G401.6 (cell line): Measurements from ENCODE around the gene ZFR.
"Not testable (repeated sequence)": the region's sequence is repeated elsewhere in the genome, so short reads cannot be mapped to it uniquely, and the experiment has no call there.

Experiments
- FAIRE-seq: peaks from 2 replicates; lab custom pipeline; 2012; peaks lifted over from hg19 to GRCh38; lab: Jason Lieb, UNC

Gene ZFR

GRCh38 chr5:32358611-32359010 is 85.9 kb downstream of the ZFR start:
- no peak for FAIRE-seq

DNA sequence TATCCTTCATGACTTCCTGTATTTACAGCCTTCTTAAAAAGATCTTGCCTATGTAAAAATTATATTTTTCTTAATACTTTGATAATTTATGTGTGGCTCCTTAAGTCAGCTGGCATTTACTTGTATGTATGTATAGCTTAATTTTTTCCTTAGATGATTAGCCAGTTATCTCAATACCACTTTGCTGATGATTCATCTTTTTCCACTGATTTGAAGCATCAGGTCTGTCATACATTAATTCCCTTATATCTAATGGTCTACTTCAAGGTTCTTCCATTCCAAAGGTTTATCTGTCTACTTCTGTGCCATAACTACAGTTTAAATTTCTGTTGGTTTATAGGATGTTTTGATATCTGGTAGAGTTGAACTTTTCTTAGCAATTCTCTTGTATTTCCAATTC is 86.9 kb downstream of the ZFR start:
- no peak for FAIRE-seq

- no peak for FAIRE-seq
Observed at GRCh38 chr5:32355686-32356085, 88.9 kb downstream of the ZFR start.

- no peak for FAIRE-seq
Observed at GRCh38 chr5:32353420-32353819, 91.1 kb downstream of the ZFR start.

- no peak for FAIRE-seq
Observed at GRCh38 chr5:32352685-32353084, 91.9 kb downstream of the ZFR start.

DNA sequence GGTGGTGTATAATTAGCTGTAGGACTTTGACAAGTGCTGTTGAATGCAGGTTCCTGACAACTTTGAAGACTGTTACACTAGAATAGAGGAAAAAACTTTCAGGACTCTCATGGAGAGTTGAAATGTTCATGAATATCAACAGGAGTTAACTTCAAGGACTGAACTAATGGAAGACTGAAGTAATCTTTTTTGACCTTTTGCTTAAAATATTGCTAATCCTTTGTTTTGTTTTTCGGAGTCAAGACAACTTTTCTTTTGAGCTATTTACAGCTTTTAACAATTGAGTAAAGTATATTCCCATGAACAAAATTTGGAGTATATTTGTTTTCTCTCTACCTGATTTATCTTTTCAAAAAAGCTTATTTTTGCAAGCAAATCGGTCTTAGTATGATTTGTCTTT is 97.7 kb downstream of the ZFR start:
- peak; percentile 11 for FAIRE-seq

DNA sequence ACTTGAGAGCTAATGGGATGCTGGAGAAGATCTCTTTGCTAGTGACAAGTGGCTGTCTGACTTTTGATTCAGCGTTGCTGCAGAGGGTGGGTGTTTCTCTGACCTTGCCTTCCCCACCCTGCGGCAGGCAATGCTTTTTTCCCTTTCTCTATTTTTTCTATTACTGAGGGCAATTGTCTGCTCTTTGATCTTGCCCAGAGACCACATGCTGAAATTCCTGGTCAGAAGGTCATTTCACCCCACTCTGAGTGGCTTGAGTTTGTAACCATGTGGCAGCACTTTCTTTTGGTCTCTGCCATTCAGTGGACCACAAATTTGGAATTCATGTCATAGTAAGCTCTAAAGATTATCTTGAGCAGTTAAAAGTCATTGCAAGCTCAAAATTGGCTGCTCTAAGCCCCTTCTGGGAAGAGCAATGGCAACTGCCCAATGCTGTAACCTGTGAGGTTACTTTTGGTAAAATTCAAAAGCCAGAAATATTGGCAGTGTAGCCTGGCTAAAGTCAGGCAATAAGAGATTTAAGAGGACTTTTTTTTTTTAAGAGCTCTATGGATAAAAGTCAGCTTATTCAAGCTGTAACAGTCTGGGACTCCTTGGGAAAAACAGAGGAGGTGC is 101.4 kb downstream of the ZFR start:
- no peak for FAIRE-seq

DNA sequence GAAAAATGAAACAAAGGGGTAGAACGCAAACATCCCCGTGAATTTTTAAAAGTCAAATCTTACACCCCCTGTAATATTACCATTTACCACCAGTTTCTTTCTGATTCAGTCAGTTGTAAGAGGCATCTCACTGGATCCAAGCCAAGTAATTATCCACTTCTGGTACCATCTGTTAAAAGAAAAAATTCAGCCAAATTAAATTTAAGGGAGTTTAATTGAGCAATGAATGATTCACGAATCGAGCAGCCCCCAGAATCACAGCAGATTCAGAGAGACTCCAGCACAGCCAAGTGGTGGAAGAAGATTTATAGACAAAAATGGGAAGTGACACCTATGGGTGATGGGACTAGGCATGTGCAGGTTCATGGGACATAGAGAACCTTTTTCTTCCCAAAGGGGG is 101.9 kb downstream of the ZFR start:
- no peak for FAIRE-seq

DNA sequence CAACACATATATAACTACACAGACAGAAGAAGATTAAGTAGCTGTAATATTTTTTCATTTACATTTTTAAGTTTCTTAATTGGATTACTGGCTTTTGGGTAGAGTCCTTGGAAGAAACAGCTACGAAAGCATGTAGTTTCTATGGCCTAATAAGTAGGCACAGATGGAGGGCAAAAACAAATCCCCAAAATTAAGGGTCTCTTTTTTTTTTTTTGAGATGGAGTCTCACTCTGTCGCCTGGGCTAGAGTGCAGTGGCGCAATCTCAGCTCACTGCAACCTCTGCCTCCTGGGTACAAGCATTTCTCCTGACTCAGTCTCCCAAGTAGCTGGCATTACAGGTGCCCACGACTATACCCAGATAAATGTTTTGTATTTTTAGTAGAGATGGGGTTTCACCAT is 104.7 kb downstream of the ZFR start:
- no peak for FAIRE-seq

DNA sequence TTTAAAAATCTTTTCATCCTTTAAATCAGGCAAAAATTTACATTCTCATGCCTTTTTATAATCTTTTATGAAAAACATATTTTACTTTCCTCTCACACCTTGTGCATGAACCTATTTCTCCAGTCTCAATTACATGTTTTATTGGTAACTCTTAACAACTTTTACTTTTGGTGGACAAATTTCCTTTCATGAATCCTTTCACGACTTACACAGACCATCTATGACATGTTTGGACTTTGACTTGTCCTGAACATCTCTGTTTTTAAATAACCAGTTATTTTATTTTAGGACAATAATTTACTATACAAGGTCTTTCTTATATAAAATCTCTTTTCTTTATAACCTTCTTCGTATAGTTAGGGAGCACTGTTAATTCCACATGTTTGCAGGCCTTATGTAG is 105.3 kb downstream of the ZFR start:
- peak; percentile 82 for FAIRE-seq

GRCh38 chr5:32332966-32333365 is 111.6 kb downstream of the ZFR start:
- no peak for FAIRE-seq

GRCh38 chr5:32332361-32332760 is 112.2 kb downstream of the ZFR start:
- no peak for FAIRE-seq

- no peak for FAIRE-seq
Observed at GRCh38 chr5:32331935-32332274, 112.6 kb downstream of the ZFR start.

GRCh38 chr5:32331217-32331934 is 113.2 kb downstream of the ZFR start:
- no peak for FAIRE-seq

GRCh38 chr5:32330126-32330971 is 114.2 kb downstream of the ZFR start:
- FAIRE-seq, result no peak

GRCh38 chr5:32329395-32329834 is 115.1 kb downstream of the ZFR start:
- no peak for FAIRE-seq

GRCh38 chr5:32326216-32326772 is 118.2 kb downstream of the ZFR start:
- no peak for FAIRE-seq

GRCh38 chr5:32325616-32326015 is 118.9 kb downstream of the ZFR start:
- no peak for FAIRE-seq

- FAIRE-seq, result no peak
Observed at GRCh38 chr5:32325062-32325461, 119.5 kb downstream of the ZFR start.

GRCh38 chr5:32323741-32324140 is 120.8 kb downstream of the ZFR start:
- FAIRE-seq, result no peak

DNA sequence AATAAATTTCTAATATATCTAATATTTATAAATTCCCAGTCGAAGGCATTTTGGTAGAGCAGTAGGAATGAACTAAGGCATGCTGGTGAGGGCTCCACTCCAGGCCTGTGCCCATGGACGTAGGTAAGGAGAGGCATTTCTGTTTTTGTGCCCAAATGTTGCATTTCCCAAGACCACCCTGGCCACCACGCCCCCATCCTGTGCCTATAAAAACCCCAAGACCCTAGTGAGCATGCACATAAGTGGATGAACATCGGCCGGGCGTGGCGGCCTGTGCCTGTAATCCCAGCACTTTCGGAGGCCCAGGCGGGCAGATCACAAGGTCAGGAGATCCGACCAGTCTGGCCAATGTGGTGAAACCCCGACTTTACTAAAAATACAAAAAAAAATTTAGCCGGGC is 121.7 kb downstream of the ZFR start:
- FAIRE-seq, result no peak

GRCh38 chr5:32321787-32322186 is 122.8 kb downstream of the ZFR start:
- not testable (repeated sequence) for FAIRE-seq

GRCh38 chr5:32320576-32320975 is 124.0 kb downstream of the ZFR start:
- FAIRE-seq, result no peak
